WERI-Rb-1 (cell line): ENCODE results near the gene RERGL.

ENCODE experiments used
- DNase-seq: peaks from one replicate; pipeline ENCODE4 v3.0.0-alpha.2; 2020
- H3K27ac ChIP-seq: fragments of 250-450 bp; sonication (Bioruptor Pico); 2 replicates; pipeline ENCODE4 v1.5.1; 2020; ENCODE audit warnings: mild to moderate bottlenecking, moderate library complexity
- H3K27me3 ChIP-seq: fragments of 250-450 bp; sonication (Bioruptor Pico); 2 replicates; pipeline ENCODE4 v1.5.1; 2021; ENCODE audit warnings: mild to moderate bottlenecking, low read depth, moderate library complexity; ENCODE audit not compliant: insufficient read depth, severe bottlenecking
- H3K36me3 ChIP-seq: fragments of 250-450 bp; sonication (Bioruptor Pico); 2 replicates; pipeline ENCODE4 v1.5.1; 2020; ENCODE audit warnings: mild to moderate bottlenecking, moderate library complexity
- H3K4me3 ChIP-seq: 2 replicates; pipeline ENCODE4 v1.5.1; 2011; ENCODE audit warnings: low read depth, mild to moderate bottlenecking, control low read depth, low read length
- H3K9me3 ChIP-seq: fragments of 250-450 bp; sonication (Bioruptor Pico); 2 replicates; pipeline ENCODE4 v1.5.1; 2021; ENCODE audit warnings: mild to moderate bottlenecking, moderate library complexity; ENCODE audit not compliant: severe bottlenecking
- CTCF ChIP-seq: IDR thresholded peaks from 2 replicates; pipeline ENCODE4 v1.5.1; 2011; ENCODE audit warnings: low read depth, mild to moderate bottlenecking, control low read depth, inconsistent platforms, low read length

RERGL gene

GRCh38 chr12:18090093-18090492, at the start of gene RERGL:
Gene RERGL (minus strand): TSS chr12:18090193. CDS start chr12:18090140, 53 bp downstream.
- TF ChIP-seq CTCF: no peak
- H3K9me3 ChIP-seq: no peaks in the 10 kb centered on the region
- no peak for DNase-seq
- H3K36me3 ChIP-seq: no peaks in the 10 kb centered on the region
- H3K4me3 ChIP-seq: no peak within 1 kb of the TSS
- no peaks in the 10 kb centered on the region for H3K27me3 ChIP-seq
- H3K27ac ChIP-seq: no peak within 1 kb of the TSS

- no peaks in the 10 kb centered on the region for H3K36me3 ChIP-seq
- H3K27me3 ChIP-seq: no peaks in the 10 kb centered on the region
- no peak for TF ChIP-seq CTCF
- H3K27ac ChIP-seq: no peak overlapping the region
- no peak for DNase-seq
- H3K9me3 ChIP-seq: no peaks in the 10 kb centered on the region
- H3K4me3 ChIP-seq: no peak overlapping the region
Observed at GRCh38 chr12:18139254-18139653, 49.3 kb upstream of the RERGL start.

GRCh38 chr12:18135509-18135908, 45.5 kb upstream of the RERGL start:
- no peak overlapping the region for H3K27ac ChIP-seq
- H3K27me3 ChIP-seq: no peaks in the 10 kb centered on the region
- no peak for TF ChIP-seq CTCF
- no peaks in the 10 kb centered on the region for H3K36me3 ChIP-seq
- no peak overlapping the region for H3K4me3 ChIP-seq
- no peak for DNase-seq
- no peaks in the 10 kb centered on the region for H3K9me3 ChIP-seq

GRCh38 chr12:18135086-18135485, 45.1 kb upstream of the RERGL start:
- TF ChIP-seq CTCF: no peak
- no peak for DNase-seq
- no peaks in the 10 kb centered on the region for H3K36me3 ChIP-seq
- H3K27ac ChIP-seq: no peak overlapping the region
- no peak overlapping the region for H3K4me3 ChIP-seq
- H3K27me3 ChIP-seq: no peaks in the 10 kb centered on the region
- no peaks in the 10 kb centered on the region for H3K9me3 ChIP-seq

- H3K9me3 ChIP-seq: peaks cover 7% of the 10 kb centered on the region
- DNase-seq: no peak
- no peaks in the 10 kb centered on the region for H3K36me3 ChIP-seq
- H3K4me3 ChIP-seq: no peak overlapping the region
- TF ChIP-seq CTCF: no peak
- H3K27ac ChIP-seq: no peak overlapping the region
- H3K27me3 ChIP-seq: no peaks in the 10 kb centered on the region
Observed at GRCh38 chr12:18130851-18131250, 40.9 kb upstream of the RERGL start.

- H3K36me3 ChIP-seq: no peaks in the 10 kb centered on the region
- no peak for DNase-seq
- H3K27me3 ChIP-seq: no peaks in the 10 kb centered on the region
- TF ChIP-seq CTCF: no peak
- no peak overlapping the region for H3K27ac ChIP-seq
- H3K4me3 ChIP-seq: no peak overlapping the region
- peaks cover 7% of the 10 kb centered on the region for H3K9me3 ChIP-seq
Observed at GRCh38 chr12:18123707-18124106, 33.7 kb upstream of the RERGL start.
